Transverse colon (tissue), 4 donors: ENCODE results near the gene ARHGEF26.

Experiments used
- POLR2A ChIP-seq: fragments of 450-650 bp; IDR thresholded peaks from one replicate; pipeline ENCODE4 v1.6.1; 2016; ENCODE audit warnings: antibody characterized with exemption, mild to moderate bottlenecking, moderate library complexity
- POLR2AphosphoS5 ChIP-seq, 3 donors: sonication (generic); formaldehyde crosslinking; IDR thresholded peaks; one replicate each; pipeline ENCODE4 v1.6.1; 2016; ENCODE audit warnings: antibody characterized with exemption in 3 of 3
- TF ChIP-seq, protein P1 (sequence below), 5 experiments: fragments of 200-600 bp in 3 of 5; fragments of 450-650 bp in 2 of 5; sonication (generic) in 3 of 5; IDR thresholded peaks; 1 replicate in 2 of 5; 2 replicates in 3 of 5; pipeline ENCODE4 v1.5.1; 2016 to 2017; ENCODE audit warnings: antibody characterized with exemption in 5 of 5, inconsistent platforms in 3 of 5, mild to moderate bottlenecking in 2 of 5, moderate library complexity in 1 of 5

DNA sequence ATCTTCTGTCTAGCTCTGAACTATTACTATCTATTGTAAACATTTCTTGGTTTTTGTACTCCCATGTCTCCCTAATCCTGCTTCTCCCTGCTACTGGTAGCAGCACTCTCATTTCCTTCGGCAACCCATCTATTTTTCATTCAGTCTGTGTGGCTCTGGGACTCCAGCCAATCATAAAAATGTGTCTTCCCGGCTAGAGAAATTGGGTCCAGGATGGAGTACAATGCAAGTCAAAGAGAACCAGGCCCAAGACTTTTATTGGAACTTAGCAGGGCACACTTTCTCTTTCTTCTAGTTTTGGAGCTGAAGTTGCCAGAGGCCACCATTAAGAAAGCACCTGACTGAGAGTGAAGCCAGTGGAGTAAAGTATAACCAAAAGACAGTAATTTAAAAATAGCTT lies 22.8 kb upstream of the ARHGEF26 start:
- TF ChIP-seq, protein P1, sequence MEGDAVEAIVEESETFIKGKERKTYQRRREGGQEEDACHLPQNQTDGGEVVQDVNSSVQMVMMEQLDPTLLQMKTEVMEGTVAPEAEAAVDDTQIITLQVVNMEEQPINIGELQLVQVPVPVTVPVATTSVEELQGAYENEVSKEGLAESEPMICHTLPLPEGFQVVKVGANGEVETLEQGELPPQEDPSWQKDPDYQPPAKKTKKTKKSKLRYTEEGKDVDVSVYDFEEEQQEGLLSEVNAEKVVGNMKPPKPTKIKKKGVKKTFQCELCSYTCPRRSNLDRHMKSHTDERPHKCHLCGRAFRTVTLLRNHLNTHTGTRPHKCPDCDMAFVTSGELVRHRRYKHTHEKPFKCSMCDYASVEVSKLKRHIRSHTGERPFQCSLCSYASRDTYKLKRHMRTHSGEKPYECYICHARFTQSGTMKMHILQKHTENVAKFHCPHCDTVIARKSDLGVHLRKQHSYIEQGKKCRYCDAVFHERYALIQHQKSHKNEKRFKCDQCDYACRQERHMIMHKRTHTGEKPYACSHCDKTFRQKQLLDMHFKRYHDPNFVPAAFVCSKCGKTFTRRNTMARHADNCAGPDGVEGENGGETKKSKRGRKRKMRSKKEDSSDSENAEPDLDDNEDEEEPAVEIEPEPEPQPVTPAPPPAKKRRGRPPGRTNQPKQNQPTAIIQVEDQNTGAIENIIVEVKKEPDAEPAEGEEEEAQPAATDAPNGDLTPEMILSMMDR (IDR thresholded peaks at IDR 0.05), result no peak
- TF ChIP-seq POLR2AphosphoS5 (IDR thresholded peaks at IDR 0.05) (no peak), POLR2A (no peak)
